Sigmoid colon (tissue), 7 donors: ENCODE data around the gene WDFY2. TPM values are rescaled to one million over a fixed set of nuclear protein-coding genes. Genes with fewer than 3 reads are reported as not detected.

Source experiments
- DNase-seq: peaks from one replicate; pipeline ENCODE4 v3.0.0-alpha.2; 2019
- H3K27ac ChIP-seq, 4 donors: fragments of 200-600 bp; sonication (generic); one replicate each; pipeline ENCODE4 v1.5.1; 2016 to 2019; ENCODE audit warnings: mild to moderate bottlenecking in 1 of 4
- H3K27me3 ChIP-seq, 3 donors: fragments of 200-600 bp; sonication (generic); one replicate each; pipeline ENCODE4 v1.5.1; 2019; ENCODE audit warnings: mild to moderate bottlenecking in 1 of 3
- H3K36me3 ChIP-seq, 4 donors: fragments of 200-600 bp; sonication (generic); one replicate each; pipeline ENCODE4 v1.5.1; 2016 to 2019
- H3K4me1 ChIP-seq, 4 donors: fragments of 200-600 bp; sonication (generic); one replicate each; pipeline ENCODE4 v1.5.1; 2017 to 2019
- H3K4me3 ChIP-seq, 4 donors: fragments of 200-600 bp; sonication (generic); one replicate each; pipeline ENCODE4 v1.5.1; 2017 to 2019; ENCODE audit warnings: mild to moderate bottlenecking in 2 of 4, moderate library complexity in 1 of 4
- H3K9me3 ChIP-seq, 4 donors: fragments of 200-600 bp in 3 of 4; sonication (generic) in 3 of 4; one replicate each; pipeline versions ENCODE4 v1.5.1 to v1.6.1; 2013 to 2019
- EP300 ChIP-seq, 4 donors: sonication (generic); formaldehyde crosslinking; IDR thresholded peaks; one replicate each; pipeline ENCODE4 v1.6.1; 2017; ENCODE audit warnings: antibody characterized with exemption in 4 of 4
- POLR2A ChIP-seq, 2 donors: fragments of 450-650 bp; IDR thresholded peaks; one replicate each; pipeline ENCODE4 v1.6.1; 2016; ENCODE audit warnings: antibody characterized with exemption in 2 of 2, mild to moderate bottlenecking in 2 of 2, moderate library complexity in 2 of 2
- POLR2AphosphoS5 ChIP-seq, 4 donors: sonication (generic); formaldehyde crosslinking; IDR thresholded peaks; one replicate each; pipeline ENCODE4 v1.6.1; 2017; ENCODE audit warnings: antibody characterized with exemption in 4 of 4
- WGBS, 2 donors: extraction: QIAGEN DNeasy Blood & Tissue Kit; methylation state at CpG; one replicate each; pipeline ENCODE4 v1.1.7; 2013; 5-methylcytosine and 5-hydroxymethylcytosine counted together
- intact Hi-C: fragments of 100-400 bp; cut with DNase I; formaldehyde crosslinking; loops from one replicate; pipeline ENCODE4 v1.15.1; 2023
- polyA plus RNA-seq, 3 donors: library from polyadenylated mRNA; stranded (reverse); fragments of 200-250 nt; gene quantifications; one replicate each; pipeline ENCODE4 v1.2.3, GENCODE V29; 2013
- total RNA-seq, 4 donors: library from RNA; depleted of rRNA; stranded (reverse); fragments of >200 nt; gene quantifications; one replicate each; pipeline ENCODE4 v1.1.0, GENCODE V29; 2016
- TF ChIP-seq, protein P1 (sequence below), 4 experiments: fragments of 450-650 bp in 3 of 4; fragments of 200-600 bp in 1 of 4; IDR thresholded peaks; one replicate each; pipeline ENCODE4 v1.5.1; 2016 to 2019; ENCODE audit warnings: antibody characterized with exemption in 4 of 4, mild to moderate bottlenecking in 3 of 4, moderate library complexity in 2 of 4
- donor health status: healthy with polysubstance abuse.
- donor health status: Bipolar disorder and iron deficiency.
- donor health status: healthy.

The WDFY2 gene
- total and polyA plus RNA-seq, 7 donors = 0.60 to 18.3 (median 7.3) TPM

GRCh38 chr13:51697855-51698254 is 113.6 kb downstream of the WDFY2 start:
- Histone ChIP-seq H3K4me1 (no peaks in the 10 kb centered on the region), H3K9me3 (no peaks in the 10 kb centered on the region), H3K27me3 (no peaks in the 10 kb centered on the region), H3K36me3 (no peaks in the 10 kb centered on the region), H3K27ac (no peak overlapping the region), H3K4me3 (no peak overlapping the region)
- 94 to 95% methylated on average over 2 of the region's 2 CpGs for WGBS, 2 donors
- intact Hi-C loops = no loop called here
- no peak for DNase-seq
- TF ChIP-seq POLR2AphosphoS5 (IDR thresholded peaks at IDR 0.05) (no peak), EP300 (IDR thresholded peaks at IDR 0.05) (no peak), POLR2A (IDR thresholded peaks at IDR 0.05) (no peak)
- TF ChIP-seq, protein P1, sequence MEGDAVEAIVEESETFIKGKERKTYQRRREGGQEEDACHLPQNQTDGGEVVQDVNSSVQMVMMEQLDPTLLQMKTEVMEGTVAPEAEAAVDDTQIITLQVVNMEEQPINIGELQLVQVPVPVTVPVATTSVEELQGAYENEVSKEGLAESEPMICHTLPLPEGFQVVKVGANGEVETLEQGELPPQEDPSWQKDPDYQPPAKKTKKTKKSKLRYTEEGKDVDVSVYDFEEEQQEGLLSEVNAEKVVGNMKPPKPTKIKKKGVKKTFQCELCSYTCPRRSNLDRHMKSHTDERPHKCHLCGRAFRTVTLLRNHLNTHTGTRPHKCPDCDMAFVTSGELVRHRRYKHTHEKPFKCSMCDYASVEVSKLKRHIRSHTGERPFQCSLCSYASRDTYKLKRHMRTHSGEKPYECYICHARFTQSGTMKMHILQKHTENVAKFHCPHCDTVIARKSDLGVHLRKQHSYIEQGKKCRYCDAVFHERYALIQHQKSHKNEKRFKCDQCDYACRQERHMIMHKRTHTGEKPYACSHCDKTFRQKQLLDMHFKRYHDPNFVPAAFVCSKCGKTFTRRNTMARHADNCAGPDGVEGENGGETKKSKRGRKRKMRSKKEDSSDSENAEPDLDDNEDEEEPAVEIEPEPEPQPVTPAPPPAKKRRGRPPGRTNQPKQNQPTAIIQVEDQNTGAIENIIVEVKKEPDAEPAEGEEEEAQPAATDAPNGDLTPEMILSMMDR (IDR thresholded peaks at IDR 0.05) = no peak

GRCh38 chr13:51698352-51698751 is 114.1 kb downstream of the WDFY2 start:
- Histone ChIP-seq H3K9me3 (no peaks in the 10 kb centered on the region), H3K4me3 (no peak overlapping the region), H3K4me1 (no peaks in the 10 kb centered on the region), H3K36me3 (no peaks in the 10 kb centered on the region), H3K27me3 (no peaks in the 10 kb centered on the region), H3K27ac (no peak overlapping the region)
- DNase-seq = no peak
- 90 to 95% methylated on average over 3 of the region's 3 CpGs for WGBS, 2 donors
- TF ChIP-seq, protein P1 (IDR thresholded peaks at IDR 0.05) = no peak
- no peak for TF ChIP-seq POLR2A (IDR thresholded peaks at IDR 0.05)
- TF ChIP-seq EP300 (IDR thresholded peaks at IDR 0.05) = no peak
- TF ChIP-seq POLR2AphosphoS5 (IDR thresholded peaks at IDR 0.05) = no peak
- intact Hi-C loops = no loop called here

GRCh38 chr13:51704399-51705313 is 120.4 kb downstream of the WDFY2 start:
- Histone ChIP-seq H3K27me3 (no peaks in the 10 kb centered on the region), H3K9me3 (no peaks in the 10 kb centered on the region), H3K4me3 (no peak overlapping the region), H3K36me3 (peaks cover 0 to 4% (median 0%) of the 10 kb centered on the region in 4 donors), H3K27ac (no peak overlapping the region), H3K4me1 (no peaks in the 10 kb centered on the region)
- intact Hi-C loops = no loop called here
- TF ChIP-seq POLR2AphosphoS5 (IDR thresholded peaks at IDR 0.05) (no peak), POLR2A (IDR thresholded peaks at IDR 0.05) (no peak), EP300 (IDR thresholded peaks at IDR 0.05) (no peak)
- TF ChIP-seq, protein P1 (IDR thresholded peaks at IDR 0.05) = no peak
- 86 to 89% methylated on average over 3 of the region's 3 CpGs for WGBS, 2 donors
- no peak for DNase-seq

- no peak for DNase-seq
- Histone ChIP-seq H3K9me3 (no peaks in the 10 kb centered on the region), H3K27ac (no peak overlapping the region), H3K4me1 (no peaks in the 10 kb centered on the region), H3K4me3 (no peak overlapping the region), H3K36me3 (peaks cover 0 to 4% (median 0%) of the 10 kb centered on the region in 4 donors), H3K27me3 (no peaks in the 10 kb centered on the region)
- intact Hi-C loops = no loop called here
- TF ChIP-seq, protein P1 (IDR thresholded peaks at IDR 0.05) = no peak
- TF ChIP-seq POLR2A (IDR thresholded peaks at IDR 0.05) (no peak), EP300 (IDR thresholded peaks at IDR 0.05) (no peak), POLR2AphosphoS5 (IDR thresholded peaks at IDR 0.05) (no peak)
Measured at GRCh38 chr13:51707461-51707860, 123.2 kb downstream of the WDFY2 start.
